Stimulated activated CD8-positive, alpha-beta memory T cell treated with anti-CD3 and anti-CD28 coated beads, Interleukin-2, amount 100 ng/mL, for 48 hours (primary cell): ENCODE results near the gene OR4D6.
"Not testable (repeated sequence)": the region's sequence is repeated elsewhere in the genome, so short reads cannot be mapped to it uniquely, and the experiment has no call there.

ENCODE experiments used
- DNase-seq, 2 donors: peaks; one replicate each; pipeline ENCODE4 v3.0.0-alpha.2; 2020; ENCODE audit warnings: low read depth in 2 of 2

OR4D6 gene

GRCh38 chr11:59456661-59457060, at the start of gene OR4D6:
OR4D6 (plus strand) TSS chr11:59456961; CDS start chr11:59456961, 0 bp downstream.
- no peak for DNase-seq

- DNase-seq, result no peak
These were observed 43.1 kb upstream of the OR4D6 start for GRCh38 chr11:59413646-59414045.

GRCh38 chr11:59415111-59415510, 41.6 kb upstream of the OR4D6 start:
- DNase-seq, result no peak

GRCh38 chr11:59416613-59417012, 40.1 kb upstream of the OR4D6 start:
- DNase-seq, result no peak

GRCh38 chr11:59417023-59417422, 39.7 kb upstream of the OR4D6 start:
- DNase-seq, result no peak

GRCh38 chr11:59418156-59418555, 38.6 kb upstream of the OR4D6 start:
- DNase-seq, result no peak

- DNase-seq, result no peak
These were observed 32.9 kb upstream of the OR4D6 start for GRCh38 chr11:59423835-59424234.

- DNase-seq, result no peak
These were observed 31.6 kb upstream of the OR4D6 start for GRCh38 chr11:59425131-59425530.

- no peak for DNase-seq
These were observed 30.2 kb upstream of the OR4D6 start, which contains the start of gene OR5A2 for GRCh38 chr11:59426361-59427067. OR5A2 (minus strand) TSS chr11:59426413; CDS start chr11:59422953, 3,460 bp downstream.

GRCh38 chr11:59427068-59427382, 29.7 kb upstream of the OR4D6 start:
- DNase-seq, result no peak

- DNase-seq, result no peak
These were observed 26.7 kb upstream of the OR4D6 start for GRCh38 chr11:59429924-59430516.

- no peak for DNase-seq
These were observed 20.6 kb upstream of the OR4D6 start, which contains the start of gene OR5A1 for GRCh38 chr11:59436169-59436568. OR5A1 (plus strand) TSS chr11:59436469; CDS start chr11:59443169, 6,700 bp downstream.

- DNase-seq, result no peak
These were observed 19.0 kb upstream of the OR4D6 start for GRCh38 chr11:59437770-59438169.

- not testable (repeated sequence) for DNase-seq
These were observed 11.1 kb upstream of the OR4D6 start for GRCh38 chr11:59445624-59446023.

- no peak for DNase-seq
These were observed 8.3 kb upstream of the OR4D6 start for GRCh38 chr11:59448484-59448883.

- DNase-seq, result no peak
These were observed 3.2 kb downstream of the OR4D6 start for GRCh38 chr11:59459916-59460315.

GRCh38 chr11:59463190-59463641, 6.5 kb downstream of the OR4D6 start:
- no peak for DNase-seq

GRCh38 chr11:59473015-59473414, 16.3 kb downstream of the OR4D6 start, which contains the start of gene OR4D10:
OR4D10 (plus strand) TSS chr11:59473315; CDS start chr11:59477430, 4,115 bp downstream.
- DNase-seq, result no peak

GRCh38 chr11:59475176-59475575, 18.4 kb downstream of the OR4D6 start:
- no peak for DNase-seq

- no peak for DNase-seq
These were observed 23.1 kb downstream of the OR4D6 start for GRCh38 chr11:59479906-59480305.

GRCh38 chr11:59480359-59480758, 23.6 kb downstream of the OR4D6 start:
- no peak for DNase-seq

GRCh38 chr11:59501931-59502330, 45.2 kb downstream of the OR4D6 start:
- no peak for DNase-seq

- DNase-seq, result no peak
These were observed 46.5 kb downstream of the OR4D6 start, which contains the start of gene OR4D11 for GRCh38 chr11:59503276-59503675. OR4D11 (plus strand) TSS chr11:59503576; CDS start chr11:59503576, 0 bp downstream.
